GM12878 (cell line): ENCODE data around the gene CLEC4M. TPM values are rescaled to one million over a fixed set of nuclear protein-coding genes. Genes with fewer than 3 reads are reported as not detected.

ENCODE experiments used
- ATAC-seq: fragments of 200-7000 bp; cut with Tn5 transposase; 3 replicates; pipeline ENCODE4 v1.9.1; 2020; ENCODE audit warnings: mild to moderate bottlenecking, moderate library complexity
- BruUV-seq: library from RNA; stranded (reverse); fragments of 400-500 nt; replicated peaks from 2 replicates; lab custom pipeline; 2021; lab: Mats Ljungman, UMichigan
- CTCF ChIA-PET: fragments of 300-600 bp; sonication (Branson Sonifier 250); formaldehyde crosslinking; extraction: SDS; loops from one replicate; lab custom pipeline; 2021; ENCODE audit warnings: inconsistent platforms; lab: Yijun Ruan, JAX
- POLR2A ChIA-PET: fragments of 350-600 bp; formaldehyde crosslinking; extraction: SDS; loops from one replicate; lab custom pipeline; 2021; ENCODE audit warnings: inconsistent platforms; lab: Charles Lee
- RAD21 ChIA-PET: fragments of 300-600 bp; sonication (Branson Sonifier 250); formaldehyde crosslinking; loops from one replicate; lab custom pipeline; 2023; ENCODE audit warnings: antibody characterized with exemption; ENCODE audit not compliant: unreplicated experiment; lab: Charles Lee
- SMC1A ChIA-PET: fragments of 300-600 bp; sonication (Branson Sonifier 250); formaldehyde crosslinking; loops from one replicate; lab custom pipeline; 2023; ENCODE audit not compliant: unreplicated experiment, uncharacterized antibody; lab: Charles Lee
- DNase-seq: peaks from one replicate; pipeline ENCODE4 v3.0.0-alpha.2; 2011; ENCODE audit warnings: low read depth, low spot score
- FAIRE-seq: peaks from 3 replicates; lab custom pipeline; 2011; peaks lifted over from hg19 to GRCh38; lab: Jason Lieb, UNC
- H2AFZ ChIP-seq: 2 replicates; pipeline ENCODE4 v1.6.0; 2011; ENCODE audit warnings: low read depth, low read length, control low read depth; ENCODE audit not compliant: control insufficient read depth
- H3K27ac ChIP-seq: 2 replicates; pipeline ENCODE4 v1.5.1; 2011; ENCODE audit warnings: control low read depth; ENCODE audit not compliant: control insufficient read depth, insufficient read depth
- H3K27me3 ChIP-seq, 2 experiments: replicated peaks in 1 of 2; 2 replicates each; pipeline versions ENCODE4 v1.6.0 to v1.6.1; 2011; ENCODE audit warnings: low read length in 1 of 2; ENCODE audit not compliant: control insufficient read depth in 2 of 2, insufficient read depth in 2 of 2
- H3K36me3 ChIP-seq, 2 experiments: 2 replicates each; pipeline ENCODE4 v1.5.1; 2011; ENCODE audit warnings: low read length in 1 of 2; ENCODE audit not compliant: control insufficient read depth in 2 of 2, insufficient read depth in 2 of 2
- H3K4me1 ChIP-seq: 2 replicates; pipeline ENCODE4 v1.6.1; 2011; ENCODE audit warnings: mild to moderate bottlenecking, low read length, moderate library complexity, mixed read lengths; ENCODE audit not compliant: control insufficient read depth, insufficient read depth
- H3K4me2 ChIP-seq: 2 replicates; pipeline ENCODE4 v1.6.0; 2011; ENCODE audit warnings: control low read depth; ENCODE audit not compliant: control insufficient read depth, insufficient read depth
- H3K4me3 ChIP-seq: fragments of 200-600 bp; sonication (generic); 2 replicates; pipeline ENCODE4 v1.5.1; 2016
- H3K79me2 ChIP-seq: 2 replicates; pipeline ENCODE4 v1.6.0; 2011; ENCODE audit warnings: low read length; ENCODE audit not compliant: control insufficient read depth, insufficient read depth
- H3K9ac ChIP-seq: 2 replicates; pipeline ENCODE4 v1.8.0; 2011; ENCODE audit warnings: low read length, control low read depth, mixed read lengths; ENCODE audit not compliant: control insufficient read depth, insufficient read depth
- H3K9me3 ChIP-seq: replicated peaks from 3 replicates; pipeline ENCODE4 v1.5.1; 2011; ENCODE audit warnings: mild to moderate bottlenecking, low read length; ENCODE audit not compliant: control insufficient read depth, insufficient read depth
- H4K20me1 ChIP-seq: 2 replicates; pipeline ENCODE4 v1.6.0; 2011; ENCODE audit not compliant: control insufficient read depth, insufficient read depth
- BMI1 ChIP-seq: fragments of 450-650 bp; IDR thresholded peaks from 2 replicates; pipeline ENCODE4 v1.6.1; 2016; ENCODE audit warnings: mild to moderate bottlenecking, moderate library complexity, borderline replicate concordance
- BRCA1 ChIP-seq: IDR thresholded peaks from 2 replicates; pipeline ENCODE4 v1.6.1; 2011; ENCODE audit warnings: low read depth, low read length, improper control_type of control experiment
- CBX3 ChIP-seq: fragments of 200-600 bp; sonication (generic); IDR thresholded peaks from 2 replicates; pipeline ENCODE4 v1.6.1; 2016; ENCODE audit warnings: low read depth, borderline replicate concordance
- KLF5 ChIP-seq: fragments of 450-650 bp; IDR thresholded peaks from 2 replicates; pipeline ENCODE4 v1.6.1; 2014; ENCODE audit warnings: mild to moderate bottlenecking; ENCODE audit not compliant: partially characterized antibody
- MTA3 ChIP-seq: IDR thresholded peaks from 2 replicates; pipeline ENCODE4 v1.6.1; 2012; ENCODE audit warnings: low read length, inconsistent platforms, borderline replicate concordance
- NBN ChIP-seq: fragments of 450-650 bp; IDR thresholded peaks from 2 replicates; pipeline ENCODE4 v1.6.1; 2016
- NR2C2 ChIP-seq: IDR thresholded peaks from 2 replicates; pipeline ENCODE4 v1.6.1; 2011; ENCODE audit warnings: borderline replicate concordance, low read depth; ENCODE audit not compliant: control insufficient read depth, insufficient read length
- PAX8 ChIP-seq: fragments of 450-650 bp; IDR thresholded peaks from 2 replicates; pipeline ENCODE4 v1.6.1; 2017; ENCODE audit warnings: mild to moderate bottlenecking, moderate library complexity
- RAD21 ChIP-seq: IDR thresholded peaks from 2 replicates; pipeline ENCODE4 v1.6.1; 2011; ENCODE audit warnings: mild to moderate bottlenecking, low read depth, low read length, moderate library complexity; ENCODE audit not compliant: insufficient read depth
- SIX5 ChIP-seq: IDR thresholded peaks from 2 replicates; pipeline ENCODE4 v1.6.1; 2011; ENCODE audit warnings: mild to moderate bottlenecking, low read depth, low read length, moderate library complexity; ENCODE audit not compliant: severe bottlenecking
- TCF3 ChIP-seq: IDR thresholded peaks from 2 replicates; pipeline ENCODE4 v1.6.1; 2012; ENCODE audit warnings: low read depth, mild to moderate bottlenecking, low read length, borderline replicate concordance; ENCODE audit not compliant: insufficient read depth
- TCF7 ChIP-seq: IDR thresholded peaks from 2 replicates; pipeline ENCODE4 v1.6.1; 2014; ENCODE audit warnings: antibody characterized with exemption, borderline replicate concordance
- ZNF622 ChIP-seq: fragments of 450-650 bp; IDR thresholded peaks from 2 replicates; pipeline ENCODE4 v1.6.1; 2017; ENCODE audit warnings: mild to moderate bottlenecking, inconsistent platforms
- WGBS: methylation state at CpG from one replicate; pipeline ENCODE4 v1.1.6; 2016; ENCODE audit warnings: low lambda C conversion rate; ENCODE audit not compliant: insufficient replicate concordance, insufficient coverage; ENCODE audit errors: missing lambda C conversion rate; 5-methylcytosine and 5-hydroxymethylcytosine counted together
- in situ Hi-C: fragments of 300-500 bp; cut with MboI; formaldehyde crosslinking; loops from 9 replicates; pipeline ENCODE4 v1.14.3; 2018; ENCODE audit warnings: mixed read lengths
- intact Hi-C: fragments of 100-400 bp; cut with micrococcal nuclease; formaldehyde crosslinking; loops from one replicate; pipeline ENCODE4 v1.14.2; 2022; ENCODE audit not compliant: unreplicated experiment
- polyA plus RNA-seq, 11 experiments: library from polyadenylated mRNA; depleted of rRNA in 4 of 11; unstranded in 6 of 11; stranded (reverse) in 5 of 11; fragments of >200 nt; fragmentation: Nextera tagmentation in 4 of 11; fragmentation: Illumina TruSeq in 1 of 11; extraction: Ambion mirVana in 4 of 11; extraction: Trizol in 1 of 11; gene quantifications; 1 replicate in 1 of 11; 2 replicates in 10 of 11; pipeline versions ENCODE4 v1.2.1 to v1.2.3, GENCODE V29; 2011 to 2016; ENCODE audit warnings: inconsistent platforms in 2 of 11, missing spikeins in 2 of 11, low read depth in 1 of 11
- total RNA-seq, 4 experiments: library from RNA; depleted of rRNA in 3 of 4; stranded (reverse); fragments of >200 nt in 3 of 4; fragmentation: Illumina TruSeq in 1 of 4; extraction: Trizol in 1 of 4; gene quantifications; 2 replicates each; pipeline versions ENCODE4 v1.2.1 to v1.2.3, GENCODE V29; 2013 to 2021
- TF ChIP-seq, protein P1 (sequence below): IDR thresholded peaks from 2 replicates; pipeline ENCODE4 v1.6.1; 2012; ENCODE audit warnings: mild to moderate bottlenecking, low read depth, low read length
- TF ChIP-seq, protein P2 (sequence below): fragments of 450-650 bp; formaldehyde crosslinking; IDR thresholded peaks from 2 replicates; pipeline ENCODE4 v1.4.0; 2022; ENCODE audit warnings: mild to moderate bottlenecking, moderate library complexity

CLEC4M gene
- total and polyA plus RNA-seq, 10 of the 15 experiments (the other 5 are each of a cell fraction or from before 2014, with no cell fraction given): 0.11 to 0.42 (median 0.25) TPM; not detected in 1

DNA sequence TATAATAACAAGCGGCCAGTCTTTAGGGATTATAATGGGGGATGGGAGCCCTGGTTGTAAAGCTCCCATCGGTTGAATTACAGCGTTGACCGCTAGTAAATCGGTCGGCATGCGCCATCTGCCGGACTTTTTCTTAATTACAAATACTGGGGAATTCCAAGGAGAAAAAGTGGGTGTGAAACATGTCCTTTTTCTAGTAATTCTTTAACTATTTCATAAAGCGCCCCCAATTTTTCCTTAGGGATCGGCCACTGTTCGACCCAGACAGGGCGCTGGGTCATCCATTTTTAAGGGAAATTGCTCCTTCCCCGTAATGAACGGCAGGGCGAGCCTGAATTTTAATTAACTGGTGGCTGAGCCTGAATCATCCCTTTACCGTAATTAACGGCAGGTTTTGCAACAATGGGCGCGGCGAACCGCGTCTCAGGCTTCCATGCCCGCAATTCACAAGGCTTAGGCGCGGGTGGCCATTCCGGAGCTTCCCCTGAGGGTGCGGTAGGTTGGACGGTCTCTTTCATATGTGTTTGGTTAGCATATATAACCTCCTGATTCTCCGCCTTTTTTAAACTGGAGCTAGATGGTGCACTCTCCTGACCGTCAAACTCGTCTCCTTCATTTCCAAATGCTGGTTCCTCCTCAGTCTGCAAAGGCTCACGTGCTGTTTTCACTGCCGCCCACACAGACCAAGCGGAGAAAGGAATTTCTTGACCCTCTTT lies 36.8 kb downstream of the CLEC4M start (continued):
- TF ChIP-seq, protein P1, sequence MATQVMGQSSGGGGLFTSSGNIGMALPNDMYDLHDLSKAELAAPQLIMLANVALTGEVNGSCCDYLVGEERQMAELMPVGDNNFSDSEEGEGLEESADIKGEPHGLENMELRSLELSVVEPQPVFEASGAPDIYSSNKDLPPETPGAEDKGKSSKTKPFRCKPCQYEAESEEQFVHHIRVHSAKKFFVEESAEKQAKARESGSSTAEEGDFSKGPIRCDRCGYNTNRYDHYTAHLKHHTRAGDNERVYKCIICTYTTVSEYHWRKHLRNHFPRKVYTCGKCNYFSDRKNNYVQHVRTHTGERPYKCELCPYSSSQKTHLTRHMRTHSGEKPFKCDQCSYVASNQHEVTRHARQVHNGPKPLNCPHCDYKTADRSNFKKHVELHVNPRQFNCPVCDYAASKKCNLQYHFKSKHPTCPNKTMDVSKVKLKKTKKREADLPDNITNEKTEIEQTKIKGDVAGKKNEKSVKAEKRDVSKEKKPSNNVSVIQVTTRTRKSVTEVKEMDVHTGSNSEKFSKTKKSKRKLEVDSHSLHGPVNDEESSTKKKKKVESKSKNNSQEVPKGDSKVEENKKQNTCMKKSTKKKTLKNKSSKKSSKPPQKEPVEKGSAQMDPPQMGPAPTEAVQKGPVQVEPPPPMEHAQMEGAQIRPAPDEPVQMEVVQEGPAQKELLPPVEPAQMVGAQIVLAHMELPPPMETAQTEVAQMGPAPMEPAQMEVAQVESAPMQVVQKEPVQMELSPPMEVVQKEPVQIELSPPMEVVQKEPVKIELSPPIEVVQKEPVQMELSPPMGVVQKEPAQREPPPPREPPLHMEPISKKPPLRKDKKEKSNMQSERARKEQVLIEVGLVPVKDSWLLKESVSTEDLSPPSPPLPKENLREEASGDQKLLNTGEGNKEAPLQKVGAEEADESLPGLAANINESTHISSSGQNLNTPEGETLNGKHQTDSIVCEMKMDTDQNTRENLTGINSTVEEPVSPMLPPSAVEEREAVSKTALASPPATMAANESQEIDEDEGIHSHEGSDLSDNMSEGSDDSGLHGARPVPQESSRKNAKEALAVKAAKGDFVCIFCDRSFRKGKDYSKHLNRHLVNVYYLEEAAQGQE: no peak
- TF ChIP-seq NBN: no peak
- no peak for TF ChIP-seq KLF5
- no peak for TF ChIP-seq BMI1
- TF ChIP-seq BRCA1: no peak
- TF ChIP-seq NR2C2: no peak

DNA sequence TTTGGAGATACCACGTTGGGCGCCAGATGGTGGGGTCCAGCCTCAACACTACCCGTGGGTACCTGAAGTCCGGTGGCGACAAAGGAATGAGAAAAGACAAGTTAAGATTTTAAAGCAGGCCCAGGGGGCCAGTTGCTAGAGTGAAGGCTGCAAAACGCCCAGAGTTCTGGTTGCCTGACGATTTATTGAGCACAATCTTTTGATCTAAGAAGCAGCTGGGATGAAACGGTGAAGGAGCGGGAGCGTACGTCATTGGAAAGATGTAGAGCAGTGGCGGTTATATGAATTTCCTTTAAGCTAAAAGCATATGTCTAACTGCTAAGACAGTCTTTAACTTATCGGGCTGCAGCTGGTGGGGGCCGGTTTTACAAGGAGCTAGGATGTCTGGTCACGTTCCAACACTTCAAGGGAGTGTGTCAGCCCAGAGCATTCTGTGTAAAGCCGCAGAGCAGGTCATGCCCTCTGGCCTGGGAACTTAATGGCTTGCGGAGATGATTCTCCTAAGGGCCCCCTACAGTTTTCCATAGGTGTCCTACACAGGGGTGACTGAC lies 38.1 kb downstream of the CLEC4M start:
- Histone ChIP-seq H3K79me2 (no peaks in the 10 kb centered on the region), H3K27ac (no peak overlapping the region), H2AFZ (no peak overlapping the region), H3K4me2 (no peak overlapping the region), H3K36me3 (no peaks in the 10 kb centered on the region), H3K4me1 (0 out of 2 replicates have a peak, but pooled peaks cover 3% of the 10 kb centered on the region), H3K27me3 (no peaks in the 10 kb centered on the region), H3K9ac (no peak overlapping the region), H3K4me3 (no peak overlapping the region), H4K20me1 (no peaks in the 10 kb centered on the region), H3K9me3 (peaks cover 6% of the 10 kb centered on the region; the same call in 2 of the 3 replicates)
- in situ Hi-C loops: loop anchor here (5.0 kb wide), 1 partner anchor 234 kb away; no protein-coding TSS in a partner anchor
- WGBS: 86% methylated on average over 17 of the region's 17 CpGs
- ChIA-PET RAD21 (interaction anchor here (0.6 to 3.9 kb wide), 4 partner anchors 120 to 233 kb away, joined by 3 to 48 read pairs (median 6); partner anchors contain the start of gene TRAPPC5), SMC1A (interaction anchor here (0.9 to 3.9 kb wide), 9 partner anchors 16 to 232 kb away, joined by 3 to 24 read pairs (median 3); partner anchors contain the start of genes MCEMP1 and TRAPPC5), CTCF (interaction anchor here (0.6 to 4.5 kb wide), 16 partner anchors 17 to 232 kb away, joined by 3 to 42 read pairs (median 6); partner anchors contain the start of genes MCEMP1, RETN and TRAPPC5), POLR2A (interaction anchor here (1.6 to 1.9 kb wide), 2 partner anchors 100 to 120 kb away, joined by 3 to 9 read pairs; partner anchors contain the start of genes FCER2 and TRAPPC5)
- no peak for ATAC-seq
- FAIRE-seq: no peak
- DNase-seq: no peak
- BruUV-seq: no TSS peak
- TF ChIP-seq PAX8 (no peak), SIX5 (no peak), ZNF622 (no peak), RAD21 (no peak), TCF7 (no peak), TCF3 (no peak), CBX3 (no peak), MTA3 (no peak)
- TF ChIP-seq, protein P2, sequence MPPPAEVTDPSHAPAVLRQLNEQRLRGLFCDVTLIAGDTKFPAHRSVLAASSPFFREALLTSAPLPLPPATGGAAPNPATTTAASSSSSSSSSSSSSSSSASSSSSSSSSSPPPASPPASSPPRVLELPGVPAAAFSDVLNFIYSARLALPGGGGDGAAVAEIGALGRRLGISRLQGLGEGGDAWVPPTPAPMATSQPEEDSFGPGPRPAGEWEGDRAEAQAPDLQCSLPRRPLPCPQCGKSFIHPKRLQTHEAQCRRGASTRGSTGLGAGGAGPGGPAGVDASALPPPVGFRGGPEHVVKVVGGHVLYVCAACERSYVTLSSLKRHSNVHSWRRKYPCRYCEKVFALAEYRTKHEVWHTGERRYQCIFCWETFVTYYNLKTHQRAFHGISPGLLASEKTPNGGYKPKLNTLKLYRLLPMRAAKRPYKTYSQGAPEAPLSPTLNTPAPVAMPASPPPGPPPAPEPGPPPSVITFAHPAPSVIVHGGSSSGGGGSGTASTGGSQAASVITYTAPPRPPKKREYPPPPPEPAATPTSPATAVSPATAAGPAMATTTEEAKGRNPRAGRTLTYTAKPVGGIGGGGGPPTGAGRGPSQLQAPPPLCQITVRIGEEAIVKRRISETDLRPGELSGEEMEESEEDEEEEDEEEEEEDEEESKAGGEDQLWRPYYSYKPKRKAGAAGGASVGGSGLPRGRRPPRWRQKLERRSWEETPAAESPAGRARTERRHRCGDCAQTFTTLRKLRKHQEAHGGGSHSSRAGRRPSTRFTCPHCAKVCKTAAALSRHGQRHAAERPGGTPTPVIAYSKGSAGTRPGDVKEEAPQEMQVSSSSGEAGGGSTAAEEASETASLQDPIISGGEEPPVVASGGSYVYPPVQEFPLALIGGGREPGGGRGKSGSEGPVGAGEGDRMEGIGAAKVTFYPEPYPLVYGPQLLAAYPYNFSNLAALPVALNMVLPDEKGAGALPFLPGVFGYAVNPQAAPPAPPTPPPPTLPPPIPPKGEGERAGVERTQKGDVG (CRISPR knock-in tag): no peak
- intact Hi-C loops: loop anchor here (2.0 kb wide), 1 partner anchor 18 kb away; no protein-coding TSS in a partner anchor
